ENCODE measurements around the gene TERT.

The TERT gene

GRCh38 chr5:1338506-1339070 is 43.7 kb upstream of the TERT start:
- TF ChIP-seq, protein P1, sequence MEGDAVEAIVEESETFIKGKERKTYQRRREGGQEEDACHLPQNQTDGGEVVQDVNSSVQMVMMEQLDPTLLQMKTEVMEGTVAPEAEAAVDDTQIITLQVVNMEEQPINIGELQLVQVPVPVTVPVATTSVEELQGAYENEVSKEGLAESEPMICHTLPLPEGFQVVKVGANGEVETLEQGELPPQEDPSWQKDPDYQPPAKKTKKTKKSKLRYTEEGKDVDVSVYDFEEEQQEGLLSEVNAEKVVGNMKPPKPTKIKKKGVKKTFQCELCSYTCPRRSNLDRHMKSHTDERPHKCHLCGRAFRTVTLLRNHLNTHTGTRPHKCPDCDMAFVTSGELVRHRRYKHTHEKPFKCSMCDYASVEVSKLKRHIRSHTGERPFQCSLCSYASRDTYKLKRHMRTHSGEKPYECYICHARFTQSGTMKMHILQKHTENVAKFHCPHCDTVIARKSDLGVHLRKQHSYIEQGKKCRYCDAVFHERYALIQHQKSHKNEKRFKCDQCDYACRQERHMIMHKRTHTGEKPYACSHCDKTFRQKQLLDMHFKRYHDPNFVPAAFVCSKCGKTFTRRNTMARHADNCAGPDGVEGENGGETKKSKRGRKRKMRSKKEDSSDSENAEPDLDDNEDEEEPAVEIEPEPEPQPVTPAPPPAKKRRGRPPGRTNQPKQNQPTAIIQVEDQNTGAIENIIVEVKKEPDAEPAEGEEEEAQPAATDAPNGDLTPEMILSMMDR (IDR thresholded peaks at IDR 0.05; ENCODE audit: borderline replicate concordance, control extremely low read depth, extremely low read depth, insufficient read depth, missing control alignments) = no peak
- in situ Hi-C loops (cut with MboI; ENCODE audit: low sequenced_read_pairs, unreplicated experiment) = no loop called here
- no peak for DNase-seq (ENCODE audit: low spot score)

GRCh38 chr5:1338196-1338490 is 43.3 kb upstream of the TERT start:
- TF ChIP-seq, protein P1 (IDR thresholded peaks at IDR 0.05; ENCODE audit: borderline replicate concordance, control extremely low read depth, extremely low read depth, insufficient read depth, missing control alignments) = no peak
- no peak for DNase-seq (ENCODE audit: low spot score)
- in situ Hi-C loops (cut with MboI; ENCODE audit: low sequenced_read_pairs, unreplicated experiment) = no loop called here

DNA sequence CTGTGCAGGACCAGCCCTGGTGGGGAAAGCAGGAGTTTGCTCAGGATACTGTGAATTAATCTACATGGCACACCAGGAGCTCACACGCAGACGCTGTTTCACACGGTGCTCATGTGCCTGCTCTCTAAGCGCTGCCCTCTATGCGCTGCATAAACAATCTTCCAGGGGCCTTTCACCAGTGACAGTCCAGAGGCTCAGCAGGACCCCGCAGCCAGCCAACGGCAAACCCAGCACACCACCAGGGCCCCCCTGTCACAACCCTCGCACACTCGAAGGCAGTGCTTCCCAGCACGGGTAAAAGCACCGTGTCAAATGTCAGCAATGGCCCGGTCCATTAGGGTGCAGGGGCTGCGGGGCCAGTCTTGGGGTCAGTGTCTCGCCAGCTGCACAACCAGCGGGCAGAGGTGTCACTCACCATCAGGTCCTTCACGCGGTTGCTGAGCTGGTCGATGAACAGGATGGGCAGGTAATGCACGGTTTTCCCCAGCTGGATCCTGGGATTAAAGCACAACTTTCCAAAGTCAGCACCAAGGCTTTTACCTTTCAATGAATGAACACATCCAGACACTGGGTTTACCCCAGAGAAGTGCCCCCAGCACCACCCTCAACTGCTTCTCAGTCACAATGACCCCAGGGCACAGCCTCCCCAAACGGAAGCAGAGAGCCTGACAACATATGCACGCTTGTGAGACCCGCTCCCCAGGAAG is 42.8 kb upstream of the TERT start:
- TF ChIP-seq, protein P1 (IDR thresholded peaks at IDR 0.05; ENCODE audit: borderline replicate concordance, control extremely low read depth, extremely low read depth, insufficient read depth, missing control alignments) = no peak

GRCh38 chr5:1336749-1337488 is 42.1 kb upstream of the TERT start:
- in situ Hi-C loops (cut with MboI; ENCODE audit: low sequenced_read_pairs, unreplicated experiment) = no loop called here
- DNase-seq (ENCODE audit: low spot score) = no peak
- TF ChIP-seq, protein P1 (IDR thresholded peaks at IDR 0.05; ENCODE audit: borderline replicate concordance, control extremely low read depth, extremely low read depth, insufficient read depth, missing control alignments) = no peak

More for the DNA sequence above, 42.8 kb upstream of the TERT start:
- no peak for DNase-seq (ENCODE audit: low spot score)
- in situ Hi-C loops (cut with MboI; ENCODE audit: low sequenced_read_pairs, unreplicated experiment) = no loop called here

- in situ Hi-C loops (cut with MboI; ENCODE audit: low sequenced_read_pairs, unreplicated experiment) = no loop called here
- no peak for DNase-seq (ENCODE audit: low spot score)
- TF ChIP-seq, protein P1 (IDR thresholded peaks at IDR 0.05; ENCODE audit: borderline replicate concordance, control extremely low read depth, extremely low read depth, insufficient read depth, missing control alignments) = no peak
These were observed 41.3 kb upstream of the TERT start for GRCh38 chr5:1336106-1336561.

GRCh38 chr5:1335540-1336095 is 40.8 kb upstream of the TERT start:
- TF ChIP-seq, protein P1 (IDR thresholded peaks at IDR 0.05; ENCODE audit: borderline replicate concordance, control extremely low read depth, extremely low read depth, insufficient read depth, missing control alignments) = no peak
- in situ Hi-C loops (cut with MboI; ENCODE audit: low sequenced_read_pairs, unreplicated experiment) = no loop called here
- no peak for DNase-seq (ENCODE audit: low spot score)

Measured in GM13976 (cell line).